ENCODE results near the gene ZNF814.
"Not testable (repeated sequence)": the region's sequence is repeated elsewhere in the genome, so short reads cannot be mapped to it uniquely, and the experiment has no call there.

The ZNF814 gene

GRCh38 chr19:57872450-57872849 is 16.4 kb downstream of the ZNF814 start:
- H3K27ac ChIP-seq = no peak overlapping the region
- no peak for DNase-seq (ENCODE audit: low spot score)
- H3K4me3 ChIP-seq = no peak overlapping the region
- no peak for TF ChIP-seq CTCF (IDR thresholded peaks at IDR 0.05)

GRCh38 chr19:57870225-57870624 is 18.6 kb downstream of the ZNF814 start:
- no peak overlapping the region for H3K4me3 ChIP-seq
- DNase-seq (ENCODE audit: low spot score) = no peak
- TF ChIP-seq CTCF (IDR thresholded peaks at IDR 0.05) = no peak
- no peak overlapping the region for H3K27ac ChIP-seq

GRCh38 chr19:57869655-57870054 is 19.2 kb downstream of the ZNF814 start:
- H3K4me3 ChIP-seq; DNase-seq (ENCODE audit: low spot score); H3K27ac ChIP-seq: not testable (repeated sequence)

GRCh38 chr19:57867868-57868492 is 20.9 kb downstream of the ZNF814 start:
- Histone ChIP-seq H3K27ac (no peak overlapping the region), H3K4me3 (no peak overlapping the region)
- no peak for TF ChIP-seq CTCF (IDR thresholded peaks at IDR 0.05)
- DNase-seq (ENCODE audit: low spot score) = no peak

GRCh38 chr19:57862351-57862750 is 26.5 kb downstream of the ZNF814 start:
- H3K27ac ChIP-seq; H3K4me3 ChIP-seq; DNase-seq (ENCODE audit: low spot score): not testable (repeated sequence)

GRCh38 chr19:57854117-57854516 is 34.7 kb downstream of the ZNF814 start:
- not testable (repeated sequence) for H3K27ac ChIP-seq; H3K4me3 ChIP-seq; DNase-seq (ENCODE audit: low spot score)

- not testable (repeated sequence) for H3K27ac ChIP-seq; H3K4me3 ChIP-seq; DNase-seq (ENCODE audit: low spot score)
Observed at GRCh38 chr19:57851812-57852603, 36.8 kb downstream of the ZNF814 start.

- DNase-seq (ENCODE audit: low spot score) = no peak
- Histone ChIP-seq H3K27ac (no peak overlapping the region), H3K4me3 (peak overlapping the region; percentile 84)
- TF ChIP-seq CTCF (IDR thresholded peaks at IDR 0.05) = no peak
Observed at GRCh38 chr19:57850553-57851017, 38.3 kb downstream of the ZNF814 start.

- H3K27ac ChIP-seq = peak within 1 kb of the TSS; percentile 36 to 72
- peak within 1 kb of the TSS; percentile 84 for H3K4me3 ChIP-seq
- DNase-seq (ENCODE audit: low spot score) = peak; percentile 74
Observed at GRCh38 chr19:57849666-57850473, 39.0 kb downstream of the ZNF814 start, which contains the start of gene ZNF587. ZNF587 (plus strand) TSS chr19:57849859; CDS start chr19:57850039, 180 bp downstream.

- not testable (repeated sequence) for H3K27ac ChIP-seq; DNase-seq (ENCODE audit: low spot score)
- peak overlapping the region; percentile 84 for H3K4me3 ChIP-seq
Observed at GRCh38 chr19:57849162-57849665, 39.6 kb downstream of the ZNF814 start.

GRCh38 chr19:57847164-57847563 is 41.7 kb downstream of the ZNF814 start:
- not testable (repeated sequence) for DNase-seq (ENCODE audit: low spot score); H3K4me3 ChIP-seq; H3K27ac ChIP-seq

Measured in coronary artery (tissue), 2 donors.